Fibroblast of lung (primary cell): ENCODE results near the gene CMTR1. TPM values are rescaled to one million over a fixed set of nuclear protein-coding genes. Genes with fewer than 3 reads are reported as not detected.

ENCODE experiments used
- DNase-seq, 2 donors: peaks; one replicate each; pipeline versions ENCODE4 v3.0.0 to v3.0.0-alpha.2; 2010; ENCODE audit warnings: low read depth in 2 of 2
- H2AFZ ChIP-seq: 2 replicates; pipeline ENCODE4 v1.5.1; 2012; ENCODE audit warnings: low read length, control low read depth, inconsistent platforms
- H3K27ac ChIP-seq: 2 replicates; pipeline ENCODE4 v1.5.1; 2011; ENCODE audit warnings: low read length, control low read depth; ENCODE audit not compliant: insufficient read depth
- H3K27me3 ChIP-seq: 2 replicates; pipeline ENCODE4 v1.5.1; 2011; ENCODE audit warnings: mild to moderate bottlenecking, low read length; ENCODE audit not compliant: control insufficient read depth, insufficient read depth
- H3K36me3 ChIP-seq: 2 replicates; pipeline ENCODE4 v1.5.1; 2011; ENCODE audit warnings: low read length; ENCODE audit not compliant: control insufficient read depth, insufficient read depth
- H3K4me1 ChIP-seq: 2 replicates; pipeline ENCODE4 v1.5.1; 2011; ENCODE audit warnings: low read length; ENCODE audit not compliant: control insufficient read depth, insufficient read depth; ENCODE audit errors: extremely low read depth
- H3K4me2 ChIP-seq: 2 replicates; pipeline ENCODE4 v1.5.1; 2011; ENCODE audit warnings: low read length, control low read depth; ENCODE audit not compliant: insufficient read depth; ENCODE audit errors: extremely low read depth
- H3K4me3 ChIP-seq, 4 experiments: fragments of 200-600 bp in 1 of 4; sonication (generic) in 1 of 4; replicated peaks in 1 of 4; 2 replicates each; pipeline ENCODE4 v1.5.1; 2011 to 2016; ENCODE audit warnings: low read length in 4 of 4, low read depth in 3 of 4, mild to moderate bottlenecking in 3 of 4, control low read depth in 2 of 4, inconsistent platforms in 1 of 4, mixed read lengths in 1 of 4; ENCODE audit not compliant: insufficient read depth in 1 of 4; ENCODE audit errors: control extremely low read depth in 1 of 4
- H3K79me2 ChIP-seq: 2 replicates; pipeline ENCODE4 v1.5.1; 2012; ENCODE audit warnings: mild to moderate bottlenecking, low read length, inconsistent platforms; ENCODE audit not compliant: control insufficient read depth, insufficient read depth
- H3K9ac ChIP-seq: 2 replicates; pipeline ENCODE4 v1.5.1; 2011; ENCODE audit warnings: mild to moderate bottlenecking, low read length, control low read depth; ENCODE audit not compliant: insufficient read depth
- H3K9me3 ChIP-seq: 2 replicates; pipeline ENCODE4 v1.5.1; 2012; ENCODE audit warnings: low read depth, low read length; ENCODE audit not compliant: control insufficient read depth, insufficient read depth
- H4K20me1 ChIP-seq: 2 replicates; pipeline ENCODE4 v1.5.1; 2011; ENCODE audit warnings: low read length; ENCODE audit not compliant: control insufficient read depth, insufficient read depth; ENCODE audit errors: extremely low read depth
- CTCF ChIP-seq, 2 donors: IDR thresholded peaks in 1 of 2; conservative IDR thresholded peaks in 1 of 2; 1 replicate in 1 of 2; 2 replicates in 1 of 2; pipeline ENCODE4 v1.5.1; 2011 to 2012; ENCODE audit warnings: low read length in 2 of 2, control low read depth in 1 of 2, inconsistent platforms in 1 of 2, low read depth in 1 of 2, mild to moderate bottlenecking in 1 of 2
- EZH2 ChIP-seq: IDR thresholded peaks from 2 replicates; pipeline ENCODE4 v1.5.1; 2012; ENCODE audit warnings: low read length, control low read depth, mild to moderate bottlenecking; ENCODE audit errors: missing control alignments
- polyA plus RNA-seq, 2 donors: library from polyadenylated mRNA; depleted of rRNA in 1 of 2; stranded (reverse) in 1 of 2; unstranded in 1 of 2; fragments of >200 nt; gene quantifications; 2 replicates each; pipeline ENCODE4 v1.2.1, GENCODE V29; 2011 to 2012; ENCODE audit warnings: missing spikeins in 1 of 2
- total RNA-seq: library from RNA; depleted of rRNA; stranded (reverse); fragments of >200 nt; gene quantifications from 2 replicates; pipeline ENCODE4 v1.2.1, GENCODE V29; 2014

CMTR1 gene
- total and polyA plus RNA-seq, 2 donors (not counting 1 experiment from before 2014, with no cell fraction given) = 27.0 to 44.8 TPM

DNA sequence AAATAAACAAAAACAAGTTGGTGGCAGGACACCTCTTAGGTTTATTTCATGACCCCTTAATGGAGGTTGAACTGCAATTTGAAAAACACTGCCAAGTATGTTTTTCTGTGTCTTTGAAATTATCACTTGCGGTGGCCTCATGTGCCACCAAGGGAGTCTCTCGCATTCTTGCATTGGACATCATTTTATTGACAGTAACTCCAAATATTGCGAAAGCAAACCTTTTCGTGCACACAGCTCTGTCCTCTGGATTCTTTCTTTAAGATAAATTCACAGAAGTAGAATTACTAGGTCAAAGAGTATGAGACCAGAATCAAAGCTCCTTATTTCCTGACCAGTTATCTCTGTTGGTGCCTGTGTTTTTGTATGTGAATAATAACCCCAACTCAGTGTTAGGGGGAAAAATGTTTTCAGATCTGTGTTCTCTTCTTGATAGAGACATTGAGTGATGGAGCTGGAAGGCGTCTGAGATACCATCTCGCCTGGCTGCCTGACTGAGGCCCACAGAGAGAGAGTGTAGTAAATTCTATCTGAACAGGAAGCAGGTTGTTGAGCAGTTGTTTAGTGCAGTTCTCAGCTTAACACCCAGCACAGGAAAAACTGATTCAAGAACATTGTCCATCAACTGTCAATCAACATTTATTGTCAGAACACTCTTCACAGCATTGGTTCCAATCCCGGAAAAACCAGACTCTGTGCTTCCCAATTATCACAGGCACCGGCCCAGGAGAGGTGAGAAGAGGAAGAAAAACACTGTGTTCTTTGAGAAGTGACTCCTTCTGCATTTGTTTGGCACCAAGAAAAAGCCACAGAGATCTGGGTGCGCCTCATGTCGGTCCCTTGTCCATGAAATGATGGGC, 68.8 kb downstream of the CMTR1 start:
- no peaks in the 10 kb centered on the region for H3K36me3 ChIP-seq
- H3K4me1 ChIP-seq = no peaks in the 10 kb centered on the region
- no peak for DNase-seq
- peaks cover 20% of the 10 kb centered on the region for H3K27me3 ChIP-seq
- no peaks in the 10 kb centered on the region for H4K20me1 ChIP-seq
- H3K27ac ChIP-seq = no peak overlapping the region
- H2AFZ ChIP-seq = no peak overlapping the region
- no peak overlapping the region for H3K4me2 ChIP-seq
- no peak overlapping the region for H3K9ac ChIP-seq
- no peak for TF ChIP-seq CTCF (conservative IDR thresholded peaks at IDR 0.05 in 1 of 2, IDR thresholded peaks at IDR 0.05 in 1 of 2; ENCODE audit: low read depth in 1 of 2, low read length in 2 of 2)
- no peak for TF ChIP-seq EZH2
- H3K79me2 ChIP-seq = no peaks in the 10 kb centered on the region
- H3K9me3 ChIP-seq = no peaks in the 10 kb centered on the region
- H3K4me3 ChIP-seq = no peak overlapping the region

DNA sequence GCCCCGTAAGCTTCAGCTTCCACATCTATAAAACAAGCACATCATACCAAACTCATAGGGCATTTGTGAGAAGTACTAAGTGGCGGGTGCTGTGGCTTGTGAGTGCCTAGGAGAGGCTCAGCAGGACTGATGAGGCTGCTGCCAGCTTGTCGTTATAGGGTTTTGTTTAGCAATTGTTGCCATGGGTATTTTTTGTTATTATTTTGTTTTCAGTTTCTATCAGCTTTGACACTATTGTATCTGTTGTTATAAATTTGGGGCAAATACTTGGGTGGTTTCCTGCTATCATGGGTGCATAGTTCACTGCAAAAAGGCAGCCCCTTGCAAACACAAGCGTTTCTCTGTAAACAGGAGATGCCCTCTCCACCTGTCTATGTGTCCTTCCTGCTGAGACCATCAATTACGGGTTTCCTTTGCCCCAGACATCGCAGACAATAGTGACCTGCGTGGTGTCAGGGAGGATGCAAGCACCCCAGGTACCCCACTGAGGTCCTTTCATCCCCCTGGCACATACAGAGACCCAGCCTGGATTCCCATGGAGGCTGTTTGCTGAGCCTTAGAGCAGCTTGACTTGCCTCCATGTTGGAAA, 69.8 kb downstream of the CMTR1 start:
- no peak overlapping the region for H3K9ac ChIP-seq
- DNase-seq = no peak
- TF ChIP-seq EZH2 (no peak), CTCF (conservative IDR thresholded peaks at IDR 0.05 in 1 of 2, IDR thresholded peaks at IDR 0.05 in 1 of 2; ENCODE audit: low read depth in 1 of 2, low read length in 2 of 2) (no peak)
- no peak overlapping the region for H2AFZ ChIP-seq
- no peaks in the 10 kb centered on the region for H3K79me2 ChIP-seq
- H3K4me1 ChIP-seq = no peaks in the 10 kb centered on the region
- peaks cover 20% of the 10 kb centered on the region for H3K27me3 ChIP-seq
- H3K9me3 ChIP-seq = no peaks in the 10 kb centered on the region
- H3K4me2 ChIP-seq = no peak overlapping the region
- H3K4me3 ChIP-seq = no peak overlapping the region
- no peak overlapping the region for H3K27ac ChIP-seq
- H3K36me3 ChIP-seq = no peaks in the 10 kb centered on the region
- H4K20me1 ChIP-seq = no peaks in the 10 kb centered on the region

GRCh38 chr6:37503309-37503965, 70.4 kb downstream of the CMTR1 start:
- H3K4me3 ChIP-seq = no peak overlapping the region
- no peaks in the 10 kb centered on the region for H3K4me1 ChIP-seq
- H3K36me3 ChIP-seq = no peaks in the 10 kb centered on the region
- no peak overlapping the region for H3K4me2 ChIP-seq
- peaks cover 20% of the 10 kb centered on the region for H3K27me3 ChIP-seq
- no peaks in the 10 kb centered on the region for H4K20me1 ChIP-seq
- H3K79me2 ChIP-seq = no peaks in the 10 kb centered on the region
- no peak overlapping the region for H3K27ac ChIP-seq
- H3K9me3 ChIP-seq = no peaks in the 10 kb centered on the region
- DNase-seq = no peak
- no peak overlapping the region for H3K9ac ChIP-seq
- no peak overlapping the region for H2AFZ ChIP-seq
- no peak for TF ChIP-seq CTCF (conservative IDR thresholded peaks at IDR 0.05 in 1 of 2, IDR thresholded peaks at IDR 0.05 in 1 of 2; ENCODE audit: low read depth in 1 of 2, low read length in 2 of 2)
- TF ChIP-seq EZH2 = no peak
